T-helper 22 cell (primary cell): Measurements from ENCODE around the gene SLC18B1.

Experiments
- DNase-seq: peaks from one replicate; pipeline ENCODE4 v3.0.0-alpha.2; 2020; ENCODE audit warnings: low read depth

Gene SLC18B1

GRCh38 chr6:132797951-132798868 lies at the start of gene SLC18B1:
TSS of gene SLC18B1 (minus strand) at chr6:132798637. CDS start at chr6:132798456, 181 bp downstream.
- DNase-seq: peak; percentile 48

GRCh38 chr6:132843316-132844035 lies 45.0 kb upstream of the SLC18B1 start:
- no peak for DNase-seq

GRCh38 chr6:132841966-132842365 lies 43.5 kb upstream of the SLC18B1 start:
- no peak for DNase-seq

DNA sequence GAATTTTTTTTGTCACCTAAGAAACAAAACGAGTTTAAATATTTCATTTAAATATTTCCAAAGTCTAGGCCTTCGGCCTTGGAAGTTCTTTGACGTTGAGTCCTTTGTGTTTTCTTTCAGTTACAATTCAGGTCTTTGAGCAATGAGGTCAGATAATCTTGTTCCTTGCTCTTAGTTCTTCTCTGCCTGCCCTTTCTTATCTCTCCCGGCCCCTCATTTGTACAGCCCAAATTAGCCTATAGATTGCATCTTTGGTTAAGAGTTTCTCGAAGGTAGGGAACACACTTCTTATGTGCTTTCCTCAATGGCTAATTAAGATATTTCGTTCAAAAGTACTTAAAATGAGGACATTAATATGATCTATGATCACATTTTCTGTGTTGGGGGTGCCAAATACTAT lies 34.5 kb upstream of the SLC18B1 start:
- DNase-seq: no peak

DNA sequence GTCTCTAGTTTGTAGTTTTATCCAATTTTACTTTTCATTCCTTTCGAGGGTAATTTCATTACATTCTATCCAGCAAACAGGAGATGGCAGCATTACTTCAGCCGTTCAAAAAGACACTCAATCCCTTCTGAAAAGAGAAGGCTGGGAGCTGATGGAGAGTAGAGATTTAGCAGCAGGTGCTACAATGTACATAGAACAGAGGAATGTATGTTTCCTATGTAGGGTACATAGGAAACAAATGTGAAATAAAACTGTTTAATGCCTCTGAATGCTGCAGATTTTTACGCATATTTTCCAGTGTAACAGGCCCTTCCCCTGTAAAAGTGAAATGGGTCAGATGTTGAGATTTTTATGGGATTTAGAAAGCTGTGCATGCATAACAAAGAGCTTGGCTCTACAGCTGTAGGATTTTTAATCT lies 31.9 kb upstream of the SLC18B1 start:
- no peak for DNase-seq

GRCh38 chr6:132820629-132821381 lies 22.4 kb upstream of the SLC18B1 start:
- DNase-seq: no peak

GRCh38 chr6:132819405-132820161 lies 21.1 kb upstream of the SLC18B1 start:
- DNase-seq: no peak

GRCh38 chr6:132818404-132819359 lies 20.2 kb upstream of the SLC18B1 start:
- no peak for DNase-seq

DNA sequence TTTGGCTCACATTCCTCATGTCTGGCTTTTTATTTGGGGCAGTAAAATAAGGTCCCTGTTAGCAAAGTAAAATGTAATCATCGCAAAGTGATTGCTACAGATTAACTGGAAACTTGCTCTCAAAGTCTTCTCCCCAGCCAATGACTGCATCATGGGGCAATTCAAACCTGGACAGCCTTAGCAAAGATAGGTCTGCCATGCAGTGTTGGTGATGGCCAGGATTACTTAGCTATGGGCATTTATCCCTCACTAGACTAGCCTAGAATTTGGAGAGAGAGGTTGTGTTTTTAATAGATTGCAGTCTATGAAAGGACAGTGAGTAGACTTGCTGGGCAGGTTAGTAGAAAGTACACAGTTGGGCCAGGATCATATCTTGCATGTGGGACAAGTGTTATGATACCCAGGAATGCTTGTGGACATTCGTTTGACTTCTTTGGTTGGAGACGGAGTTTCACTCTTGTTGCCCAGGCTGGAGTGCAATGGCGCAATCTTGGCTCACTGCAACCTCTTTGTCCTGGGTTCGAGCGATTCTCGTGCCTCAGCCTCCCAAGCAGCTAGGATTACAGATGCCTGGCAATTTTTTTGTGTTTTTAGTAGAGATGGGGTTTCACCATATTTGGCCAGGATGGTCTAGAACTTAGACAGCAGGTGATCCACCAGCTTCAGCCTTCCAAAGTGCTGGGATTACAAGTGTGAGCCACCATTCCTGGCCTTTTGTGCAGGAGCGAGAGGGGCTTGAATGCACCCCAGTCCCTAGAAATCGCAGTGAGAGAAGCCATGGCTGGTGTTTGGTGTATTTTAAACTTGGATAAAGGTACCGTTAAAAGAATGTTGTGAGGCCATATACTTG lies 19.3 kb upstream of the SLC18B1 start:
- no peak for DNase-seq

- DNase-seq: no peak
These were observed 18.2 kb upstream of the SLC18B1 start for GRCh38 chr6:132816660-132817059.

- no peak for DNase-seq
These were observed 16.5 kb upstream of the SLC18B1 start for GRCh38 chr6:132814716-132815570.

DNA sequence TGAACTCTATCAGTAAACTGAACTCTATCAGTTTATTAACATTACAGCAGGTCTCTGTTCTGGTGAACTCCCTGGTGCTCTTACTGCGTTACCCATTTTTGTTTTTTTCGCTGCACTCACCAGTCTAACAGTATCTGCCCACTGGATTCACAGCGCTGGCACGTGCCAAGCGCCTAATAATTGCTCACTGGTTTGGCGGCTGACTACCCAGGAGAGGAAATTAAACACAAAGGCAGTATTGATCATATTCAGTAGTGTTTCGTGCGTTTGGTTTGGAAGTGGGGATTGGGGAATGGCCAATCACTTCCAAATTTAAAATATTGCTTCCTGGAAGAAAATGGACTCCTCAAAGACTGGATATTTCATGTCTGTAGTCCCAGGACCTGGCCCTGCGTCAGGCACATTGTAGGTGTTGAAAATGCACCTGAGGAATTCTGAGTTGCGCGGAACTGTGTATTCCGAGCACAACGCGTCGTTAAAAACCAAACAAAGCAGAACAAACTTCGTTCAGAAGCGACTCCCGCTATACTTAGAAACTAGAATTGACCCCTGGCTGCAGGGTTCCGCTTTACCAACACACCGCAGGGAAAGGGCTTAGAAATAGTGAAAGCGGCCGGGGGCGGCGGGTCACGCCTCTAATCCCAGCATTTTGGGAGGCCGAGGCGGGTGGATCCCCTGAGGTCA lies 14.9 kb upstream of the SLC18B1 start:
- DNase-seq: no peak

- no peak for DNase-seq
These were observed 14.3 kb upstream of the SLC18B1 start for GRCh38 chr6:132812756-132813172.

- no peak for DNase-seq
These were observed 13.9 kb upstream of the SLC18B1 start for GRCh38 chr6:132812255-132812732.

DNA sequence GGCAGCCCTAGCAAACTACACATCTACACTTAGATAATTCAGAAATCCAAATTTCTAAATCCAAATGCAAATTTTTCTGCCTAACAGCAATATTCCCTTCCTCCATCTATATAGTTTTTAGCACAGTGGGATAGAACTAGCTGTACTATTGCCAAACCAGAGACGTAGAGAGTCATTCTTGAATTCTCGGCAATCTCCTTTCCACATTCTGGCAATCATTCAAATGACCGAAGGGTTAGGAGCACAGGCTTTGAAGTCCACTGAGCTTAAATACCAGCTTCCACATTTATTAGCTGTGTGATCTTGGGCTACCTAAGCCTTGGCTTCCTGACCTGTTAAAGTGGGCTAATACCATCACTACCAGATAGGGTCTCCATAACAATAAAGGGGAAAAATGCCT lies 12.8 kb upstream of the SLC18B1 start:
- DNase-seq: no peak

DNA sequence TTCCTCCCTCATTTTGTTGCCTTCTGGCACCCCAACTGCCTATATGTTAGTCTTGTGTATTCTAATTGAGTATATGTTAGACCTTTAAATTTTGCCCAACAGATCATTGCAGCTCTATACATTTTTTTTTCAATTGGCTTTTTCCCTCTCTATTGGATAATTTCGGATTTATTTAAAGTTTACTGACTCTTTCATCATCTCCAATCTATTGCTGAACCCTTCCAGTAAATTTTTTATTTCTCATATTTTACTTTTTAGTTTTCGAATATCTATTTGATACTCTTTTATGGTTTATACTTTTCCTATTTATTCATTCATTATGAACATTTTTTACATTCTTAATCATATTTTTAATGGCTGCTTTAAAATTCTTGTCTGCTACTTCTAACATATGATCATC lies 7.1 kb upstream of the SLC18B1 start:
- no peak for DNase-seq

DNA sequence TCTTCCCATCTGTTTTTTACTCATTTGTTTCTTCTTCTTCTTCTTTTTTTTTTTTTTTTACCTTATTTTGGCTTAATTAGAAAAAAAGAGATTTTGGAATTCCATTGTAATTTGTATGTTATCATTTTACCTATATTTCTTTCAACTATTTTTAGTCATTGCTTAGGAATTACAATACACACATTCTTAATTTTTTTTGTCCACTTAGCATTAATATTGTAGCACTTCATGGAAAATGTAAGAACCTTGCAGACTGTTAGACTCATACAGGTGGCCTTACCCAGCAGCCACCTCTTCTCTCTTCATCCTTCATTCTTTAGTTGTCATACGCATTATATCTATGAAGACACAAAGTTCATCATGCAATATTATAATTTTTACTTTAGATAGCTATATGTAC lies 5.8 kb upstream of the SLC18B1 start:
- no peak for DNase-seq

DNA sequence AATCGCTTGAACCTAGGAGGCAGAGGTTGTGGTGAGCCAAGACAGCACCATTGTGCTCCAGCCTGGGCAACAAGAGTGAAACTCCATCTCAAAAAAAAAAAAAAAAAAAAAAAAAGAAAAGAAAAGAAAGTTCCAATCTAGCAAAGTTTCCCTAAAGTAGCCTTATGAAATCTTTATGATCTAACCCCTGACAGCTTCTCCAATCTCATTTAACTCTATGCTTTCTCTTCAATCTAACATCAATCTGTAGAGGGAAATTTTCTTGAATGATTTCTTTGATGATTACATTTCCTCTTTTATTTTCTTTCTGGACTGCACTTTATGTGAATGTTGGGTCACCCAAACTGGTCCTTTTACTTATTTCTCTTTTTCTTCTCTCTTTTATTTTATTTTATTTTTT lies 2.2 kb upstream of the SLC18B1 start:
- DNase-seq: no peak
